ENCODE results near the gene SFPQ.

GRCh38 chr1:35136780-35137179, 56.2 kb downstream of the SFPQ start:
- TF ChIP-seq CTCF (conservative IDR thresholded peaks at IDR 0.05), result no peak
- no peak for TF ChIP-seq ZFX (IDR thresholded peaks at IDR 0.05)
